ENCODE measurements around the gene ADAMTS17. TPM values are rescaled to one million over a fixed set of nuclear protein-coding genes. Genes with fewer than 3 reads are reported as not detected.

The ADAMTS17 gene
- total RNA-seq, 1 donor from 2014 or later: 2.1 TPM

- intact Hi-C loops (cut with micrococcal nuclease): no loop called here
Measured at GRCh38 chr15:100229181-100230163, 112.3 kb downstream of the ADAMTS17 start.

GRCh38 chr15:100227781-100228180 lies 114.0 kb downstream of the ADAMTS17 start:
- intact Hi-C loops (cut with micrococcal nuclease): no loop called here

- intact Hi-C loops (cut with micrococcal nuclease): no loop called here
Measured at GRCh38 chr15:100226107-100226506, 115.7 kb downstream of the ADAMTS17 start.

- intact Hi-C loops (cut with micrococcal nuclease): no loop called here
Measured at GRCh38 chr15:100224206-100225185, 117.3 kb downstream of the ADAMTS17 start.

GRCh38 chr15:100222349-100222715 lies 119.4 kb downstream of the ADAMTS17 start:
- intact Hi-C loops (cut with micrococcal nuclease): no loop called here

- intact Hi-C loops (cut with micrococcal nuclease): no loop called here
Measured at GRCh38 chr15:100221471-100222348, 120.1 kb downstream of the ADAMTS17 start.

GRCh38 chr15:100220058-100220768 lies 121.6 kb downstream of the ADAMTS17 start:
- intact Hi-C loops (cut with micrococcal nuclease): no loop called here

GRCh38 chr15:100218434-100218833 lies 123.3 kb downstream of the ADAMTS17 start:
- intact Hi-C loops (cut with micrococcal nuclease): no loop called here

GRCh38 chr15:100216182-100216581 lies 125.6 kb downstream of the ADAMTS17 start:
- intact Hi-C loops (cut with micrococcal nuclease): no loop called here

GRCh38 chr15:100215843-100216169 lies 126.0 kb downstream of the ADAMTS17 start:
- intact Hi-C loops (cut with micrococcal nuclease): no loop called here

- intact Hi-C loops (cut with micrococcal nuclease): no loop called here
Measured at GRCh38 chr15:100215031-100215842, 126.5 kb downstream of the ADAMTS17 start.

GRCh38 chr15:100211855-100212850 lies 129.6 kb downstream of the ADAMTS17 start:
- intact Hi-C loops (cut with micrococcal nuclease): no loop called here

GRCh38 chr15:100210338-100210737 lies 131.4 kb downstream of the ADAMTS17 start:
- intact Hi-C loops (cut with micrococcal nuclease): no loop called here

- intact Hi-C loops (cut with micrococcal nuclease): no loop called here
Measured at GRCh38 chr15:100208921-100209603, 132.7 kb downstream of the ADAMTS17 start.

- intact Hi-C loops (cut with micrococcal nuclease): no loop called here
Measured at GRCh38 chr15:100207053-100207452, 134.7 kb downstream of the ADAMTS17 start.

- intact Hi-C loops (cut with micrococcal nuclease): no loop called here
Measured at GRCh38 chr15:100206643-100207042, 135.1 kb downstream of the ADAMTS17 start.

- intact Hi-C loops (cut with micrococcal nuclease): no loop called here
Measured at GRCh38 chr15:100205549-100206295, 136.1 kb downstream of the ADAMTS17 start.
